Limb (tissue), 2 donors: ENCODE measurements around the gene ZNF892.
"Not testable (repeated sequence)": the region's sequence is repeated elsewhere in the genome, so short reads cannot be mapped to it uniquely, and the experiment has no call there.

Source experiments
- DNase-seq, 2 donors: peaks; one replicate each; pipeline ENCODE4 v3.0.0-alpha.2; 2016; ENCODE audit errors: extremely low spot score in 2 of 2

The ZNF892 gene

GRCh38 chr2:95225658-95226057 lies 18.3 kb downstream of the ZNF892 start:
- no peak for DNase-seq

- DNase-seq, result peak; percentile 26 to 54
Observed at GRCh38 chr2:95231723-95232122, 24.4 kb downstream of the ZNF892 start.

DNA sequence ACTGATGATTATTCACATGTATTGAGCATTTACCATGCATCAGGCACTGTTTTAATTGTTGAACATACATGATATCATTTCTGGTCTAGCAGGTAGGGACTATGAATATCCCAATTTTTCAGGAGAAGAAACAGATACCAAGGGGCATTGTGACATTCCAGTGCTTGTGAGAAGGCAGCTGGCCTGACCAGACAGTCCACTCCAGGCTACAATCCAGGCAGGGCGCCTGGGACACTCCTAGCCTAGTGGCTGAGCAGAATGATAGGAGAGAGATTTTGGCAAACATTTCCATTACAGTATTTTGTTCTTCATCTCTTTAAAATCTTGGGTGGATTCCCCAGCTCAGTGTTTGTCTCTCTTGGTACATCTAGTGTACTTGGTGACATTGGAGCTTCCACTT lies 24.9 kb downstream of the ZNF892 start:
- no peak for DNase-seq

- no peak for DNase-seq
Observed at GRCh38 chr2:95234286-95234785, 27.0 kb downstream of the ZNF892 start.

DNA sequence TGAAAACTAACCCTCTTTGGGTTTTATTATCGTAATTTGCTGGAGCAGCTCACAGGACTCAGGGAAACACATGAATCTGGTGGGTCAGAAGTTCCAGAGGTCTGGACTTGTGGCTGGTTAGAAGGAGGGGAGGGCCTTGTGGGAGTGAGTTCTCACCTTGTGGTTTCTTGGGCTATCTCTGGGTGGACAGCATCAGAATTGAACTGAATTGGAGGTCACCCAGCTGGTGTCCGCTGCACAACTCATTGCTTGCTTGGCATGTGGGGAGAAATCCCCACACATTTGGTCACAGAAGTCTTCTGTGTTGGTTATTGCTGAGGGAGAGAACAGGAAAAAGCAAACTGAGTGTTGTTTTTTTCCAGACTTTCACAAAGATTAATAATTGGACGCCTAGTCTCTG lies 27.5 kb downstream of the ZNF892 start:
- no peak for DNase-seq

DNA sequence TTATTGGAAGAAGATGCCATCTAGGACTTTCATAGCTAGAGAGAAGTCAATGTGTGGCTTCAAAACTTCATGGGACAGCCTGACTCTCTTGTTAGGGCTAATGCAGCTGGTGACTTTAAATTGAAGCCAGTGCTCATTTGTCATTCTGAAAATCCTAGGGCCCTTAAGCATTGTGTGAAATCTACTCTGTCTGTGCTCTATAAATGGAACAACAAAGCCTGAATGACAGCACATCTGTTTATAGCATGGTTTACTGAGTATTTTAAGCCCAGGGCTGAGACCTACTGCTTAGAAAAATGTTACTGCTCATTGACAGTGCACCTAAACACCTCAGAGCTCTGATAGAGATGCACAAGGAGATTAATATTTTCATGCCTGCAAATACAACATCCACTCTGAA lies 30.8 kb downstream of the ZNF892 start:
- no peak for DNase-seq

DNA sequence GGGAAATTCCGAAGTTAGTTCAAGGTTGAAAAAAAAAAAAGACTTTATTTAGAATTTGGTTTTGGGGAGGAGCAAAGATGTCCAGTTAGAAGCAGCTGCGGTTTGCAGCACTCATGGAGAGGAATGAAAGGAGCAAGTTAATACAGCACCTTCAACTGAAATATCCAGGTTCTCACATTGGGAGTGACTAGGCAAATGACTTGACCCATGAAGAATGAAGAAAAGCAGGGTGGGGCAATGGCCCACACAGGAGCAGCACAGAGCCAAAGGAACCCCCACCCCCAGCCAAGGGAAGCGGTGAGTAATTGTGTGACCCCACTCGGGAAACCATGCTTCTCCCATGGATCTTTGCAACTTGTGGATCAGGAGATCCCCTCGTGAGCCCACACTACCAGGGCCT lies 32.8 kb downstream of the ZNF892 start:
- no peak for DNase-seq

GRCh38 chr2:95240556-95240955 lies 33.2 kb downstream of the ZNF892 start:
- DNase-seq, result no peak

GRCh38 chr2:95242084-95242483 lies 34.8 kb downstream of the ZNF892 start:
- not testable (repeated sequence) for DNase-seq
